GM12891 (cell line): ENCODE results near the gene DNMBP.
"Not testable (repeated sequence)": the region's sequence is repeated elsewhere in the genome, so short reads cannot be mapped to it uniquely, and the experiment has no call there.

Experiments
- DNase-seq: peaks from one replicate; pipeline ENCODE4 v3.0.0; 2011; ENCODE audit warnings: low spot score; ENCODE audit not compliant: insufficient read length
- FAIRE-seq: peaks from 2 replicates; lab custom pipeline; 2011; peaks lifted over from hg19 to GRCh38; lab: Jason Lieb, UNC
- PAX5 ChIP-seq: IDR thresholded peaks from 2 replicates; pipeline ENCODE4 v1.6.1; 2011; ENCODE audit warnings: low read length, moderate library complexity, mild to moderate bottlenecking; ENCODE audit not compliant: insufficient read depth, severe bottlenecking
- POLR2A ChIP-seq: IDR thresholded peaks from 2 replicates; pipeline ENCODE4 v1.6.1; 2011; ENCODE audit warnings: low read depth, low read length, control low read depth
- POLR2AphosphoS5 ChIP-seq: IDR thresholded peaks from 2 replicates; pipeline ENCODE4 v1.6.1; 2011; ENCODE audit warnings: low read depth, low read length, control low read depth
- POU2F2 ChIP-seq: IDR thresholded peaks from 2 replicates; pipeline ENCODE4 v1.6.1; 2011; ENCODE audit warnings: low read depth, mild to moderate bottlenecking, control low read depth, low read length, moderate library complexity
- SPI1 ChIP-seq: IDR thresholded peaks from 2 replicates; pipeline ENCODE4 v1.6.1; 2011; ENCODE audit warnings: low read depth, low read length, control low read depth
- TAF1 ChIP-seq: IDR thresholded peaks from 2 replicates; pipeline ENCODE4 v1.6.1; 2011; ENCODE audit warnings: low read depth, low read length, control low read depth

Gene DNMBP

GRCh38 chr10:99975942-99976809 lies 33.6 kb downstream of the DNMBP start:
- DNase-seq (no peak), FAIRE-seq (peak; percentile 84)
- no peak for TF ChIP-seq SPI1

- TF ChIP-seq PAX5 (no peak), SPI1 (peak; percentile 81)
- FAIRE-seq (no peak), DNase-seq (no peak)
These were observed 34.5 kb downstream of the DNMBP start for GRCh38 chr10:99975106-99975829.

DNA sequence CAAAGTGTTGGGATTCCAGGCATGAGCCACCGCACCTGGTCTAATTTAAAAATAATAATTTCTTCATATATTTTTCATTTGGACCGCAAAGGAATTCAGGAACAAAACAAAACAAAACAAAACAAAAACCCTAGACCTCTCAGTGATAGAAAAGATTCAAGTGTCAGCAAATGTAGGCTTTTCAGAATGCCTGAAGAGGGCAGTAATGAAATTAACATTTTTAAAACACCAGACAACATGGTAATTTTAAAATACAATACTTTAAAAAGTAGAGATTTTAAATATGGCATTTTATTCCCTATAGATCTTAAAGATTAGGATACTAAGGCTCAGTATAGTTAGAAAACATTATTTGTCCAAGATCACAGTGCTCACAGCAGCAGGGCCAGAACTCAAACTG lies 36.6 kb downstream of the DNMBP start:
- FAIRE-seq (no peak), DNase-seq (no peak)
- TF ChIP-seq PAX5 (no peak), TAF1 (no peak), SPI1 (no peak), POU2F2 (no peak), POLR2A (no peak), POLR2AphosphoS5 (no peak)

DNA sequence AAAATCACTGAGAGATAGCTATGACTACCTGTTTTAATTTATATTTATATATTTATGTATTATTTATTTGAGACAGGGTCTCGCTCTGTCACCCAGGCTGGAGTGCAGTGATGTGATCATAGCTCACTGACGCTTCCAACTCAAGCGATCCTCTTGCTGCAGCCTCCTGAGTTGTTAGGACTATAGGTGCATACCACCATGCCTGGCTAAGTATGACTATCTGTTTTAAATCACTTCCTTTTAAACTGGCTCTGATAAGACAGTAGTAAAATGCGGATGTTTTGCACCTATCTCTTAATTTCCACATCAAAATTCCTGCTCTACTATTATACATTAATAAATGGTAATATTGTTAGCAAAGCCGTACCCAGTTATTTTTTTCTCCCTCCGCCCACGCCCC lies 41.8 kb downstream of the DNMBP start:
- DNase-seq, result no peak
- TF ChIP-seq POU2F2 (no peak), SPI1 (no peak), PAX5 (no peak), POLR2A (no peak), TAF1 (no peak)

GRCh38 chr10:99966306-99966705 lies 43.4 kb downstream of the DNMBP start:
- DNase-seq, result no peak
- FAIRE-seq, result no peak
- no peak for TF ChIP-seq PAX5
- TF ChIP-seq POLR2A, result no peak
- TF ChIP-seq SPI1, result no peak
- TF ChIP-seq POLR2AphosphoS5, result no peak
- no peak for TF ChIP-seq TAF1
- TF ChIP-seq POU2F2, result no peak

More for the DNA sequence above, 41.8 kb downstream of the DNMBP start:
- FAIRE-seq, result no peak

GRCh38 chr10:99965700-99966099 lies 44.0 kb downstream of the DNMBP start:
- FAIRE-seq, result no peak
- TF ChIP-seq PAX5 (no peak), SPI1 (no peak), POU2F2 (no peak), POLR2A (no peak), POLR2AphosphoS5 (no peak), TAF1 (no peak)
- no peak for DNase-seq

DNA sequence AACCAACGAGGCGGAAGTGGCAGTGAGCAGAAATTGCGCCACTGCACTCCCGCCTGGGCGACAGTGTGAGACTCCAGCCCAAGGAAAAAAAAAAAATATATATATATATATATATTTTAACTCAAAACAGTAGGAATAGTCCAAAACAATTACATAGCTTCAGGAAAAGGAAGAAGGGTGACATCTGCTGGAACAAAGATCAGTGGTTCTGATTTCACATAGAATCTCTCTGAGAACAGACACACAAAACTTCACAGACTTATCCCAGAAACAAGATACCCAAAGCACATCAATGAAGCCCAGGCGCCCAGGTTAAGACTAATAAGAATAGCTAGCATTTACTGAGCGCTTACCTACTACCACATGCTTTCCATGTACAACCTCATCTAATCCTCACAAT lies 45.0 kb downstream of the DNMBP start:
- no peak for FAIRE-seq
- DNase-seq, result no peak
- TF ChIP-seq POU2F2 (no peak), SPI1 (no peak), TAF1 (no peak), POLR2AphosphoS5 (no peak), PAX5 (no peak), POLR2A (no peak)

DNA sequence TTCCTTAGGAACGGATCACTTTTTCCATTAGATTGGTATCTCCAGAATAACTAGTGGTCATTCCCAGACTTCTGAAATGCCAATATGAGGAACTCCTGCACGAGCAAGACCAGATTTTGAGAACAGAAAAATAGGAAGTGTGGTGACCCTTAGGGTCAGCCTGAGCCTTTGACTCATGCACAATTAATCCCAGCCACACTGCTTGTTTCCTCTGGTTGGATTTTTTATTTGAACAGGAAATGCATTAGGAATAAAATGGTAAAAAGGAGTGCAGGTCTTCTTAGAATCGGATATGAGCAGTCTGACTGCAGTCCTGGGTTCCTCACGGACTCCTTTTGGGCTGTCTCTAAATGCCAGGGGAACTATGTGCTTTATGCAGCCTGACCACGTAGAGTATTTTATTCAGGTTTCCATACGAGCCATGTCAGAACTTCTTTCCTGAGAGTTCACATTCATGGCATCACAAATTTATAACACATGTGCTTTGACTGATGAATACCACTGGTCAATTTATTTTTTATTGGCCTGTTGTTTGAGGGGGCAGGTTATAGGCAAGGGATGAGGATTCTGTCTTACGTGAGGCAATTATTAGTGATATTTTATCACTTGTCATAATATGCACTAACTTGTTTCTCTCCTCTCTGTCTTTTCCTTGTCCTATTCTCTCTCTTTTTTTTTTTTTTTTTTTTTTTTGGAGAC lies 46.1 kb downstream of the DNMBP start:
- peak; percentile 20 for FAIRE-seq
- not testable (repeated sequence) for DNase-seq

DNA sequence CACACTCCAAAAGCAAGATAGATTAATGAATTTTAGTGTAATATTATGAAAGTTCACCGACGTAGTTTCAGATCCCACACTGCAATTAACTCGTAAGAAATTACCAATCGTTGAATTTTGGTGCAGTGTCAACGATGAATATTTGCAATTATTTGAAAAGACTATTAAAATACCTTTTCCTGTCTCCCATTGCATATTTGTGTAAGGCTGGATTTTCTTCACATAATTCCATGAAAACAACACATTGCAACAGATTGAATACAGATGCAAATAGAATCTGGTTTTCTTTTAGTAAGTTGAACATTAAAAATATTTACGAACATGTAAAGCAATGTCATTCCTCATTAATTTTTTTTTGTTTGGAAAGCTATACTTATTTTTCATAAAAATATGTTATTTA lies 50.9 kb downstream of the DNMBP start:
- FAIRE-seq, result no peak
- TF ChIP-seq TAF1 (no peak), POLR2A (no peak), SPI1 (no peak), POU2F2 (no peak), POLR2AphosphoS5 (no peak), PAX5 (no peak)

DNA sequence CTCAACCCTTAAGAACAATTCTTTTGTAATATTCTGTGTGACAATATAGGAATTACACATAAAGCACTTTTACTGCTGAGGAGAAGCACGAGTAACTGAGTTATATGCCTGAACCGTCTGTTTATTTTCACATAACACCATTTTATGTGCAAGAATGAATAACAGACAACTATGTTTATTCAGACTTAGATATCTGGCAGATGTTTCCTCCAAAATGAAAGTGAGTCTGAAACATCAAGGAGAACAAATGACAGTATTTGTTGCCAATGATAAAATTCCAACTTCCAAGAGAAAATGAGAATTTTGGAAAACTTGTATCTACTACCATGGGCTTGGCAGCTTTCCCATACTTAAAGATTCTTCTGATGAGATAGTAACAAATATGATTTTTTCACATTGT lies 51.4 kb downstream of the DNMBP start:
- FAIRE-seq (no peak), DNase-seq (no peak)
- TF ChIP-seq POU2F2 (no peak), TAF1 (no peak), POLR2A (no peak), POLR2AphosphoS5 (no peak)

More for the DNA sequence above, 50.9 kb downstream of the DNMBP start:
- DNase-seq, result no peak

GRCh38 chr10:99953510-99953909 lies 56.2 kb downstream of the DNMBP start:
- not testable (repeated sequence) for FAIRE-seq, DNase-seq
